Measurements from ENCODE around the gene WNK2.
"Not testable (repeated sequence)": the region's sequence is repeated elsewhere in the genome, so short reads cannot be mapped to it uniquely, and the experiment has no call there.

WNK2 gene

DNA sequence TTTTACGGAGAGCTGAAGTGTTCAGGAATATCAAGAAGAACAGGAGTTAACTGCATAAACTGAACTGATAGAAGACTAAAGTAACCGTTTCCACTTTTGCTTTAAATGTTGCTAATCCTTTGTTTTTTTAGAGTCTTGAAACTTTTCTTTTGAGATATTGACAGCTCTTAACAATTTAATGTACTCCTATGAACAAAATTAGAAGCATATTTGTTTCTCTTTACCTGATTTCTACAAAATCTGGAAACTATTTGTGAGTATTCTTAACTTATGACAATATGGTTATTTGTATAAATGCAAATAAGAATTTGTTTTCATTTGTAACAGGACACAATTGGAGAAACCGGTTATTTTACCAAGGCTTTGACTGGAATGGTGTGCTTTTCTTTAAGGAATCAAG lies 178.1 kb downstream of the WNK2 start:
- H3K4me3 ChIP-seq (ENCODE audit: low read depth, low read length): no peak overlapping the region
- no peak for DNase-seq (ENCODE audit: low read depth)
- TF ChIP-seq, protein P1, sequence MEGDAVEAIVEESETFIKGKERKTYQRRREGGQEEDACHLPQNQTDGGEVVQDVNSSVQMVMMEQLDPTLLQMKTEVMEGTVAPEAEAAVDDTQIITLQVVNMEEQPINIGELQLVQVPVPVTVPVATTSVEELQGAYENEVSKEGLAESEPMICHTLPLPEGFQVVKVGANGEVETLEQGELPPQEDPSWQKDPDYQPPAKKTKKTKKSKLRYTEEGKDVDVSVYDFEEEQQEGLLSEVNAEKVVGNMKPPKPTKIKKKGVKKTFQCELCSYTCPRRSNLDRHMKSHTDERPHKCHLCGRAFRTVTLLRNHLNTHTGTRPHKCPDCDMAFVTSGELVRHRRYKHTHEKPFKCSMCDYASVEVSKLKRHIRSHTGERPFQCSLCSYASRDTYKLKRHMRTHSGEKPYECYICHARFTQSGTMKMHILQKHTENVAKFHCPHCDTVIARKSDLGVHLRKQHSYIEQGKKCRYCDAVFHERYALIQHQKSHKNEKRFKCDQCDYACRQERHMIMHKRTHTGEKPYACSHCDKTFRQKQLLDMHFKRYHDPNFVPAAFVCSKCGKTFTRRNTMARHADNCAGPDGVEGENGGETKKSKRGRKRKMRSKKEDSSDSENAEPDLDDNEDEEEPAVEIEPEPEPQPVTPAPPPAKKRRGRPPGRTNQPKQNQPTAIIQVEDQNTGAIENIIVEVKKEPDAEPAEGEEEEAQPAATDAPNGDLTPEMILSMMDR (IDR thresholded peaks at IDR 0.05; ENCODE audit: low read depth, low read length): no peak
- TF ChIP-seq POLR2A (IDR thresholded peaks at IDR 0.05; ENCODE audit: extremely low read depth, insufficient read length): no peak
- TF ChIP-seq MYC (IDR thresholded peaks at IDR 0.05; ENCODE audit: low read depth, low read length): no peak
- TF ChIP-seq MAX (IDR thresholded peaks at IDR 0.05; ENCODE audit: low read depth, low read length): no peak

DNA sequence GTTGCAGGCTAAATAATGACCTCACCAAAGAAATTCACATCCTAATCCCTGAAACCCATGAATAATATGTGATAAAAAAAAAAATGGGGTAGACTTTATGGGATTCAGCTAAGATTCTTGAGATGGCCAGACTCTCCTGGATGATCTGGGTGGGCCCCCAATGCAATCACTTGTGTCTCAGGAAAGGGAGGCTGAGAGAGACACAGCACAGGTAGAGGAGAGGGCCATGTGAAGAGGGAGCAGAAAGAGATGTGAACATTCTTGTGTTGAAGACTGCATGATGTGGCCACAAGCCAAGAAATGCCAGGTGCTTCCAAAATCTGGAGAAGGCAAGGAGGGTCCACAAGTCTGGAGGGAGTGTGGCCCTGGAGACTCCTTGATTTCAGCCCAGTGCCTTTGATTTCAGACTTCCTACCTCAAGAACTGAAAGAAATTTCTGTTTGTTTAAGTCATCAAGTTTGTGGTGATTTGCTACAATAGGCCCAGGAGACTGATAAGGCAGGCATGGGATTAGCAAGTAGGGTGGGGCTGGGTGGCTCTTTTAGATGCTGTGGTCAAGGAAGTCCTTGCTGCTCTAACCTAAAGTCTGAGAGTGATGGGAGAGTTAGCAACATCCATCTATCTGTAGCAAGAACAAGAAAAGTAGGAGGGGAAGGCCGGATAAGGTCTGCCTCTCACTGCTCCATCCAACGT lies 180.9 kb downstream of the WNK2 start:
- no peak for DNase-seq (ENCODE audit: low read depth)
- H3K4me3 ChIP-seq (ENCODE audit: low read depth, low read length): no peak overlapping the region
- TF ChIP-seq MYC (IDR thresholded peaks at IDR 0.05; ENCODE audit: low read depth, low read length): no peak
- TF ChIP-seq POLR2A (IDR thresholded peaks at IDR 0.05; ENCODE audit: extremely low read depth, insufficient read length): no peak
- TF ChIP-seq, protein P1 (IDR thresholded peaks at IDR 0.05; ENCODE audit: low read depth, low read length): no peak
- no peak for TF ChIP-seq MAX (IDR thresholded peaks at IDR 0.05; ENCODE audit: low read depth, low read length)

GRCh38 chr9:93365427-93366118 lies 181.6 kb downstream of the WNK2 start:
- TF ChIP-seq, protein P1 (IDR thresholded peaks at IDR 0.05; ENCODE audit: low read depth, low read length): no peak
- TF ChIP-seq MAX (IDR thresholded peaks at IDR 0.05; ENCODE audit: low read depth, low read length) (no peak), POLR2A (IDR thresholded peaks at IDR 0.05; ENCODE audit: extremely low read depth, insufficient read length) (no peak), MYC (IDR thresholded peaks at IDR 0.05; ENCODE audit: low read depth, low read length) (no peak)
- DNase-seq (ENCODE audit: low read depth): no peak
- H3K4me3 ChIP-seq (ENCODE audit: low read depth, low read length): no peak overlapping the region

DNA sequence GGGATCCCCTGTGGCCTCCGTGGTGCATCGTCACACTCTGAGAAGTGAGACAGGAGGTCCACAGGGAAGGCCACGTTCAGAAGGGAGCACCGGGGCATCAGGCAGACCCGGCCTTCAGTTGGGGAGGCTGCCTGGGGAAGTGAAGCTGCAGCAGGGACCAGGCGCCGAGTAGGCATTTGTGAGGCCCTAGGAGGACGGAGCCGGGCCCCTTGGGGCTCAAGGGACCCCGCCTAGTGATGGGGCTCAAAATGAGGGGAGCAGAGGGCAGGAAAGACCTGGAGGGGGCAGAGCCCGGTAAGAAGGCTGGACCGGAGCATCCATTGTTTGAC lies 182.1 kb downstream of the WNK2 start:
- no peak for DNase-seq (ENCODE audit: low read depth)
- TF ChIP-seq MYC (IDR thresholded peaks at IDR 0.05; ENCODE audit: low read depth, low read length) (no peak), POLR2A (IDR thresholded peaks at IDR 0.05; ENCODE audit: extremely low read depth, insufficient read length) (no peak), MAX (IDR thresholded peaks at IDR 0.05; ENCODE audit: low read depth, low read length) (no peak)
- TF ChIP-seq, protein P1 (IDR thresholded peaks at IDR 0.05; ENCODE audit: low read depth, low read length): no peak
- H3K4me3 ChIP-seq (ENCODE audit: low read depth, low read length): no peak overlapping the region

DNA sequence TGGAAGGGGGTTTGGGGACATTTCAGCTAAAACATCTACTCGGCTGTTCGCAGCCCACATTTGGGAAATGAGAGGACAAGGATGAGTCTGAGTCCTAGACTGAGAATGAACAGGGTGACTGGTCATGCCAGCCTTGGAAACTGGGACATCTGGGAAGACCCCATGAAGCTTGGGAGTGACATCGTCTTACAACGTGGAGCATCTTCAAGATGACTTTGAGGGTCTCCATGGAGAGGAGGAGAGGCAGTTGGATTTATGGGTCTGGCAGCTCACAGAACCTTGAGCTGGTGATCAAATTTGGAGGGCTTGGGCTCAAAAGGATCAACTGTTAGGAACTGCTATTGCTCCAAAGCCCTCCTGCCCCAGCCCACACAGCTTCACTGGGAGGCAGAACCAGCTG lies 182.5 kb downstream of the WNK2 start:
- not testable (repeated sequence) for DNase-seq (ENCODE audit: low read depth); H3K4me3 ChIP-seq (ENCODE audit: low read depth, low read length)

DNA sequence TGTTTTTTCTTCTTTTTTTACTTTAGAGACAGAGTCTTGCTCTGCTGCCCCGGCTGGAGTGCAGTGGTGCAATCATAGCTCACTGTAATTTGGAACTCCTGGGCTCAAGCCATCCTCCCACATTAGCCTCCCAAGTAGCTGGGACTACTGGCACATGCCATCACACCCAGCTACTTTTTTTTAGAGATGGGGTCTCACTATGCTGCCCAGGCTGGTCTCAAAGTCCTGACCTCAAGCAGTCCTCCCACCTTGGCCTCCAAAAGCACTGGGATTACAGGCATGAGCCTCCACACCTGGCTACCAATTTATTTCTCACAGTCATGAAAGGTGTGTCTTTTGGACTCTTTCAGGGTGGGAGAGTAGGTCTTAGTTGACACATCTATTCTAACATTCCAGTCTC lies 184.5 kb downstream of the WNK2 start:
- TF ChIP-seq POLR2A (IDR thresholded peaks at IDR 0.05; ENCODE audit: extremely low read depth, insufficient read length) (no peak), MYC (IDR thresholded peaks at IDR 0.05; ENCODE audit: low read depth, low read length) (no peak), MAX (IDR thresholded peaks at IDR 0.05; ENCODE audit: low read depth, low read length) (no peak)
- TF ChIP-seq, protein P1 (IDR thresholded peaks at IDR 0.05; ENCODE audit: low read depth, low read length): no peak
- DNase-seq (ENCODE audit: low read depth): no peak
- no peak overlapping the region for H3K4me3 ChIP-seq (ENCODE audit: low read depth, low read length)
